Activated T-helper 1 cell treated with Interleukin-2 at 50 U/mL for 16 hours (primary cell): ENCODE data around the gene MIA2.
"Not testable (repeated sequence)": the region's sequence is repeated elsewhere in the genome, so short reads cannot be mapped to it uniquely, and the experiment has no call there.

Experiments
- DNase-seq: peaks from one replicate; pipeline ENCODE4 v3.0.0-alpha.2; 2020; ENCODE audit warnings: low read depth

The MIA2 gene

DNA sequence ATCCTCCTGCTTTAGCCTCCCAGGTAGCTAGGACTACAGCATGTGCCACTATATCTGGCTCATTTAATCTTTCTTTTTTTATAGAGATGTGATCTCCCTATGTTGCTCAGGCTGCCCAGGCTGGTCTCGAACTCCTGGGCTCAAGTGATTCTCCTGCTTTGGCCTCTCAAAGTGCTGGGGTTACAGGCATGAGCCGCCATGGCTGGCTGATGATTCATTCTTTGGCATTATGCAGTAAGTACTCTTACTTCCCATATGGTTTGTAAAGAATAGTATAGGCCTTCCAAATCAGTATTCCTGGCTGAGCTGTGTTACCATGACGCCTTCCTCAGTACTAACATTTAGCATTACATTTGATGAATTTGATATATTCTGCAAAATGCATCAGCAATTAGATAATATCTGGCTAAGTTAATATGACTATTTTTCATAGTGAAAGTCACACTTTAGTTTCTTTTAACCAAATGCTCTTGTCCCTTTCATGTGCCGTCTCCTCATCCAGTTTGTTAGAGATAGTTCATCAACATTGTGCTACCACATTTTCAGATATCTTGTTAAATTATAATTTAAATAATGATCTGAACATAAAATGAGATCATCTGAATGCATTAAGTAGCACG lies 3.2 kb upstream of the MIA2 start:
- no peak for DNase-seq

DNA sequence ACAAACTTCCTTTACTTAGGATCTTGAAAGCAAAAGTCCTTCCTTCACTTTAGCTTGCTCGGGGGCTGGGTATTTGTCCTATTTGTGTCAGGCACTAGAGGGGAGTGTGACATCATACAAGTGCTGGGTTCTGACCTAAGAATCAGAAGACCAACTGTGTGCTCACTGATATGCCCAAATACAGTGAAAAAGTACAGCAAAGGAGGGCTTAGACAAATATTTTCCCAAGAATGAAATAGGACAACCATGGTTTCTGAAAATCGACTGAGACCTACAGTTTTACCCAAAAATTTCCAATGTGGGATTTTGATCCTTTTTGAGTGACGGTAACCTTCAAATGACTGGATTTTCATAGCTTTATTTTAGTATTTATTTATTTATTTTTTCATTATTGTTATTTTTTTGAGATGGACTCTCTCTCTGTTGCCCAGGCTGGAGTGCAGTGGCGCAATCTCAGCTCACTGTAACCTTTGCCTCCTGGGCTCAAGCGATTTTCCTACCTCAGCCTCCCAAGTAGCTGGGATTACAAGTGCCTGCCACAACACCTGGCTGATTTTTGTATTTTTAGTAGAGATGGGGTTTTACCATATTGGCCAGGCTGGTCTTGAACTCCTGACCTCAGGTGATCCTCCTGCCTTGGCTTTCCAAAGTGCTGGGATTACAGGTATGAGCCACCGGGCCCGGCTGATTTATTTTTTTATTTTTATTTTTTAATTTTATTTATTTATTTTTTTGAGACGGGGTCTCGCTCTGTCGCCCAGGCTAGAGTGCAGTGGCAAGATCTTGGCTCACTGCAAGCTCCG lies 1.8 kb upstream of the MIA2 start:
- DNase-seq, result not testable (repeated sequence)

DNA sequence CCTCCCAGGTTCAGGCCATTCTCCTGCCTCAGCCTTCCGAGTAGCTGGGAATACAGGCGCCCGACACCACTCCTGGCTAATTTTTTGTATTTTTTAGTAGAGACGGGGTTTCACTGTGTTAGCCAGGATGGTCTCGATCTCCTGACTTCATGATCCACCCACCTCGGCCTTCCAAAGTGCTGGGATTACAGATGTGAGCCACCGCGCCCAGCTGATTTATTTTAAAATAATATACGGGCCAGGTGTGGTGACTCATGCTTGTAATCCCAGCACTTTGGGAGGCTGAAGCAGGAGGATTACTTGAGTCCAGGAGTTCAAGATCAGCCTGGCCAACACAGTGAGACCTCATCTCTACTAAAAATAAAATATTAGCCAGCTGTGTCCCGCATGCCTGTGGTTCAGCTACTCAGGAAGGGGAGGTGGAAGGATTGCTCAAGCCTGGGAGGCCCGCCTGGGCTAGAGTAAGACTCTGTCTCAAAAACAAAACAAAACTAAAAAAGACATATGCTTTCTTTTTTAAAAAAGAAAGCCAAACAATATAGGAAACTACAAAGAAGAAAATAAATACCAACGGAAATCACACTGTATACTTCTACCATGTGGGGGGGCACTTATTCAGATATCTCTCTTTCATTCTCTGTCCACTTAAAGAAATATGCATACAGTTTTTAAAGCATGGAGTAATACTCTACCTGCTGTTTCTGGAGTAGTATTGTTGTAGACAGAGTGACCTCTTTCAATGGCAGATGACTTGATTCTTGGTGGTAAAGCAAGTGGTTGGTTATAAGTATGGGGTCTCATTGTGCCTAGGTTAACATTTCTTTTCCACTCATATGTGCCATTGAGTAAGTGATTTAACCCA lies 930 bp upstream of the MIA2 start:
- DNase-seq, result no peak

DNA sequence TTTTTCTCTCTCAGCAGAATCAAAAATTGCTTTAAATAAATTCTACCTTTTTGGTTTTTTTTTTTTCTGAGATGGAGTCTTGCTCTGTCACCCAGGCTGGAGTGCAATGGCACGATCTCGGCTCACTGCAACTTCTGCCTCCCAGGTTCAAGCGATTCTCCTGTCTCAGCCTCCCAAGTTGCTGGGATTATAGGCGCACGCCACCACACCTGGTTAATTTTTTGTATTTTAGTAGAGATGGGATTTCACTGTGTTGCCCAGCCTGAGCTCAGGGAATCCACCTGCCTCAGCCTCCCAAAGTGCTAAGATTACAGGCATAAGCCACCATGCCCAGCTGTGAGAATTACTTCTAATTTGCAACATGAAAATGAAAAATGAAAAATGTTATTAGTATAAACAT lies 1.3 kb downstream of the MIA2 start:
- not testable (repeated sequence) for DNase-seq

DNA sequence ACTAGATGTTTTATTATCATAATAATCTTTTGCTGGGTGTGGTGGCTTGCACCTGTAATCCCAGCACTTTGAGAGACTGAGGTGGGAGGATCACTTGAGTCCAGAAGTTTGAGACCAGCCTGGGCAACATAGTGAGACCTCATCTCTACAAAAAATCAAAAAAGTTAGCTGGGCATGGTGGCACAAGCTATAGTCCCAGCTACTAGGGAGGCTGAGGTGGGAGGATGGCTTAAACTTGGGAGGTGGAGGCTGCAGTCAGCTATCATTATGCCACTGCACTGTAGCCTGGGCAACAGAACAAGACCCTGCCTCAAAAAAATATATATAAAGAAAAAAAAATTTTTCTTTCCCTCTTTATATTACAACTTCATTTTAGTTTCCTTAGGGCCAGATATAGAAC lies 1.8 kb downstream of the MIA2 start:
- DNase-seq, result not testable (repeated sequence)

DNA sequence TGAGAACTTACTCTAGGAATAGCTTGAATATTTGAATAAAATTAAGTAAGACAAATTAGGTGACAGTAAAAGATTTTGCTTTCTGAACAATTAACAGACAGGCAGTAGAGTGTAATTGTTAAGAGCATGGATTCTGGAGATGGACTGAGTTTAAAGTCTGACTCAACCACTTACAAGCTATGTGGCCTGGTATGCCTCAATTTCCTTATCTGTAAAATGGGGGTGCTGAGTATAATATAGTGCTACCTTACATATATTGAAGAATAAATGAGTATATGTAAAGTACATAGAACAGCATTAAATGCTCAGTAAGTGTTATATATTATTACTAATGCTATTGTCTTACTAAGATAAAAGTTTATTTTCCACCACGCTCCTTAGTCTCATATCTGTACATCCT lies 7.1 kb downstream of the MIA2 start:
- no peak for DNase-seq

DNA sequence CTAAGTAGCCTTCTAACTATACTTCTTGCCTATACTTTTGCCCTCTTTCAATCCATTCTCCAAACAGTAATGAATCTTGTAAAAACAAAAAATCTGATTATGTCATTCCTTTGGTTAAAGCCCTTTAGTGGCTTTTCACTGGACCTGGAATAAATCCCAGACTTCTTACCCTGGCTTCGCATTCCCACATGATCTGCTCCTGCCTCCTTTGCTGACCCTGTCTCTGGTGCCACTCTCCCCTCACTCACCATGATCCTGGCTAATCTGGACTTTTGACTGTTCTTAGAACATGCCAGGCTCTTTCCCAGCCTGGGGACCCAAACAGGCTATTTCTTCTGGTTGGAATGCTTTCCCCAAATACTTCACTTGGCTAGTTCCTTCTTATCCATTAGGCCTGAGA lies 7.9 kb downstream of the MIA2 start:
- no peak for DNase-seq

DNA sequence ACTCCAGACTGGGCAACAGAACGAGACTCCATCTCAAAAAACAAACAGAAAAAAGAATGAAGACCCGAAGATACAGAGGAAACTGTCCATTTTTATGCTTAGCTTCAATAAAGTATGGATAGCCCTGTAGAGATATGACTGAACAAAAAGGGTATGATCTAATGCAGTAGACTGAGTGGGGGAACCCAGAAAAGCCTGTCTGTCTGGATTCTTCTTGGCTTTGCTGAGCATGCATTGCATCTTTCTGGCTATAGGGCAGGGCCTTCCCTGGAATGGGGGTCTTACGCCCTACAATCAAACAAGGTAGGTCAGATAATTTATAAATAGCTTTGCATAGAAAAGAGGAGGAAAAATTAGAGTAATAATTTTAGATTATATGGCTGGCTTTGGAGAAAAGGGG lies 10.1 kb downstream of the MIA2 start:
- no peak for DNase-seq

DNA sequence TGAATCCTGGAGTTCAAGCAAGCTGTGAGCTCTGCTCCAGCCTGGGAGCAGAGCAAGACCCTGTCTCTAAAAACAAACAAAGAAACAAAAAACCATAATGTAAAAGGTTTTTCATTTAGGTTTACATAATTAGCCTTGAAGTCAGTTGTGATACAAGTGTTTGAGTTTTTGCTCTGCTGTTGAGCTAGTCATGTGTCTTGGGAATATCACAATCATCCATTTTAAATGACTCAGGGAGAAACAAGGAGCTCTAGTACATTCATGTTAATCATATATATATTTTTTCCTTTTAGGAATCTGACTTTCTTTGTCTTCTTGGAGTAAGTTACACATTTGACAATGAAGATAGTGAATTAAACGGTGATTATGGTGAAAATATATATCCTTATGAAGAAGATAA lies 12.9 kb downstream of the MIA2 start:
- DNase-seq, result no peak

DNA sequence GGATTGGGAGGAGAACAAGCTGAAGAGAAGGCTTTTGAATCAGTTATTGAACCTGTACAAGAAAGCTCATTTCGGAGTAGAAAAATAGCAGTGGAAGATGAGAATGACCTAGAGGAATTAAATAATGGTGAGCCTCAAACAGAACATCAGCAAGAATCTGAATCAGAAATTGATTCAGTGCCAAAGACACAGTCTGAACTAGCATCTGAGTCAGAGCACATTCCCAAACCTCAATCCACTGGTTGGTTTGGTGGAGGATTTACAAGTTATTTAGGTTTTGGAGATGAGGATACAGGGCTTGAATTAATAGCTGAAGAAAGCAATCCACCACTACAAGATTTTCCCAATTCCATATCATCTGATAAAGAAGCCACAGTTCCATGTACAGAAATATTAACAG lies 13.5 kb downstream of the MIA2 start:
- DNase-seq, result no peak

DNA sequence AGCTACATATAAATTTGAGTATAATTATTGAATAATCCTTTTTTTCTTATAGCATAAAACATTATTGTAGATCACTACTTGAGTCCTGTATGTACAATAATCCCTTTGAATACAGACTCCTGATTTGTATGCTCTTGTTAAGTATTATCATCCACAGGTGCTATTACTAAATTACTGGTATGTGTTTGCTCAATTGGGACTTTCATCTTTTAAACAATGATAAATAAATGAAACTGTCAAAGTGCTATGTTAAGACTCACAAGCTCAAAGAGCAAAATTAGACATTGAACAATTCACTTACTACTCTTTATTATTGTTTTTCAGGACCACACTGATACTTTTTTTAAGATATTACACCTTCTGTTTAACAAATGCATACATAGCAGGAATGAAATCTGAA lies 17.8 kb downstream of the MIA2 start:
- no peak for DNase-seq

DNA sequence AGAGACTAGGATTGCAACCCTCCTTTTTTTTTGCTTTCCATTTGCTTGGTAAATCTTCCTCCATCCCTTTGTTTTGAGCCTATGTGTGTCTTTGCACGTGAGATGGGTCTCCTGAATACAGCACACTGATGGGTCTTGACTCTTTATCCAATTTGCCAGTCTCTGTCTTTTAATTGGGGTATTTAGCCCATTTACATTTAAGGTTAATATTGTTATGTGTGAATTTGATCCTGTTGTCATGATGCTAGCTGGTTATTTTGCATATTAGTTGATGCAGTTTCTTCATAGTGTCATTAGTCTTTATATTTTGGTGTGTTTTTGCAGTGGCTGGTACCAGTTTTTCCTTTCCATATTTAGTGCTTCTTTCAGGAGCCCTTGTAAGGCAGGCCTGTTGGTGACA lies 23.7 kb downstream of the MIA2 start:
- DNase-seq, result not testable (repeated sequence)

DNA sequence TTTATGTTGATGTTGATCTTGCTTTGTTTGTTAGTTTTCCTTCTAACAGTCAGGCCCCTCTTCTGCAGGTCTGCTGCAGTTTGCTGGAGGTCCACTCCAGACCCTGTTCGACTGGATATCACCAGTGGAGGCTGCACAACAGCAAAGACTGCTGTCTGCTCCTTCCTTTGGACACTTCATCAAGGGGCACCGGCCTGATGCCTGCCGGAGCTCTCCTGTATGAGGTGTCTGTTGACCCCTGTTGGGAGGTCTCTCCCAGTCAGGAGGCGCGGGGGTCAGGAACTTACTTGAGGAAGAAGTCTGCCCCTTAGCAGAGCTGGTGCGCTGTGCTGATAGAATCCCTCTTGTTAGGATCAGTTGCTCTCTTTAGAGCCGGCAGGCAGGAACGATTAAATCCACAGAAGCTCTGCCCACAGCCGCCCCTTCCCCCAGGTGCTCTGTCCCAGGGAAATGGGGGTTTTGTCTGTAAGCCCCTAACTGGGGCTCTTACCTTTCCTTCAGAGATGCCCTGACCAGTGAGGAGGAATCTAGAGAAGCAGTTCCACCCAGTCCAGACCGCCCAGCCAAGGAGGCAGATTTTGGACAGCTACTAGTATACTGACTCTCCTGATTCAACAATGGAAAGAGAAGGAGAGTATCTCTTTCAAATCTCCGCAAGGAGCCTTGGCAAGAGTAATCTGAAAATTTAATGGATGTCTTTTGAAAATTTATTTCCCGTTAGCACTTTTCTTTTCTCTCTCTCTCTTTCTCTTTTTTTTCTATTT lies 25.2 kb downstream of the MIA2 start:
- DNase-seq, result no peak

DNA sequence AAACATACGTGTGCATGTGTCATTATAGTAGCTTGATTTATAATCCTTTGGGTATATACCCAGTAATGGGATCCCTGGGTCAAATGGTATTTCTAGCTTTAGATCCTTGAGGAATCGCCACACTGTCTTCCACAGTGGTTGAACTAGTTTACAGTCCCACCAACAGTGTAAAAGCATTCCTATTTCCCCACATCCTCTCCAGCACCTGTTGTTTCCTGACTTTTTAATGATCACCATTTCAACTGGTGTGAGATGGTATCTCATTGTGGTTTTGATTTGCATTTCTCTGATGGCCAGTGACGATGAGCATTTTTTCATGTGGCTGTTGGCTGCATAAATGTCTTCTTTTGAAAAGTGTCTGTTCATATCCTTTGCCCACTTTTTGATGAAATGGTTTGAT lies 26.4 kb downstream of the MIA2 start:
- DNase-seq, result not testable (repeated sequence)

DNA sequence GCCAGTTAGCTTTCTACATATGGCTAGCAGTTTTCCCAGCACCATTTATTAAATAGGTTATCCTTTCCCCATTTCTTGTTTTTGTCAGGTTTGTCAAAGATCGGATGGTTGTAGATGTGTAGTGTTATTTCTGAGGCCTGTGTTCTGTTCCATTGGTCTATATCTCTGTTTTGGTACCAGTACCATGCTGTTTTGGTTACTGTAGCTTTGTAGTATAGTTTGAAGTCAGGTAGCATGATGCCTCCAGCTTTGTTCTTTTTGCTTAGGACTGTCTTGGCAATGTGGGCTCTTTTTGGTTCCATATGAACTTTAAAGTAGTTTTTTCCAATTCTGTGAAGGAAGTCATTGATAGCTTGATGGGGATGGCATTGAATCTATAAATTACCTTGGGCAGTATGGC lies 28.5 kb downstream of the MIA2 start:
- not testable (repeated sequence) for DNase-seq

DNA sequence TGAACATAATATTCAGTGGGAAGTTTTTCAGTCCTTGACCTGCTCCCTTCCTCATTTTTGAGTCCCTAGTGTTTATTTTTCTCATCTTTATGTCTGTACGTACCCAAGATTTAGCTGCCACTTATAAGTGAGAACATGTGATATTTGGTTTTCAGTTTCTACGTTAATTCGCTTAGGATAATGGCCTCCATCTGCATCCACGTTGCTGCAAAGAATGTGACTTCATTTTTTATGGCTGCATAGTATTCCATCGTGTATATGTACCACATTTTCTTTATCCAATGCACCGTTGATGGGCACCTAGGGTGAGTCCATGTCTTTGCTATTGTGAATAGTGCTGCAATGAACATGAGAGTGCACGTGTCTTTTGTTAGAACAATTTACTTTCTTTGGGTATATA lies 30.3 kb downstream of the MIA2 start:
- no peak for DNase-seq

DNA sequence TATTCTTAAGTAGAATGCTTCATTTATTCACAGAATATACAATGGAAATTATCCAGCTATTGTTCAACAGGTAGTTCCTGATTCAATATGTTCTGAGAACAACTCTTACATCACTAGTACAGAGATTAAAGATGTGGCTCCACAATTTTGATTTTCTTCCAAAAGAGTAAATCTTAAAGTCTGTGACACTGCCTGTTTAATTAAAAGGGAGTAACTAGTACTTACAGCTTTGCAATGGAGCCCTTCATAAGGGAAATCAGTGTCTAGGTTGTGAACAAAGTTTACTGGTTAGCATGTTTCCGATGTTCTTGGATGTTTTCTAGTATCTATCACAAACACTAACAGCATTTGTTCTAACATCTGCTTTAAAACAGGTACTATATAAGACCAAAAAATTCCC lies 30.8 kb downstream of the MIA2 start:
- DNase-seq, result no peak

DNA sequence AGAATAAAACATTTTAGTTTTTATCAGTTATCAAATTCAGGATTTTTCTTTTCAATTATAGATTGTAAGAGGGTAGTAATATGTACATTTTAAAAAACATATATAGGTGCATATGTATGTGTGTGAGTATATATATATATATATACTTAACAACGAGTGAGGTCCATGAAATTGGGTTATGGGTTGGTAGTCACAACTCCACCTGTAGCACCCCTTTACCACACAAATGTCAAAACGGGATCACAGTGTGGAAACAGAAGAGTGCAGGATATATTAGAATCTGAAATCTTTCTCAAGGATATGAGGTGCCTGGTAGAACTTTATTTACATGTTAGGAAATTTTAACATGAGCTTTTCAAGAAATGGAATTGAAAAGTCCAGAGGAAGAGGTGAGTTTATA lies 31.3 kb downstream of the MIA2 start:
- DNase-seq, result no peak

DNA sequence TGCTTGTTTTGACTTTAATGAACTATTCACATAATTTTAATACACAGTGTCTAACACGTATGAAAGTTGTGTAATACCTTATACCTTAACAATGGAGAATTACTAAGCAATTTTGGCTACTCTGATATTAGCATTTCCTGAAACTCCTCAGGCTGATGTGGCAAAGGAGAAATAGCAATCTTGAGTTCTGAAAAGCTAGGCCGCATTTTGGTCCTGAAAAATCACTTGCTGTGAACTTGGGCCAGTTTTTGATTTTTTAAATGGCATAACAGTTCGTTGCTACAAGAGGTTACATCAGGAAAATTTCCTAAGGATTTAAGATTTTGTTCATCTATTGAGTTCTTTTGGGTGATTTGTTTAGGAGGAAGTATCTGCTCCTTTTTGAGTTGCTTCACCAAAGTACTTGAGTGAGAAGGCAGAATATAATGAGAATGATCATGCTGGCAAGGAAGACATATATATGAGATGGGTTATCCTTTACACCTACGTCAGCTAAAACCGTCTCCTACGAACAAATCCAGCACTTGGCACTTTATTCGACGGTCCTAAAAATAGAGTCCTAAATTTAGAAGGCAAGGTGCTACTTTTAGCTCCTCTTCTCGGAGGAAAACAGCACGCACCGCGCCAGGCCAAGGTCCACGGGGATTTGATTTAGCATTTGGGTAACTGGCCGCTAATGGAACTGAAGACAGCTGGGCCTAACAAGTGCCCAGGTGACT lies 32.2 kb downstream of the MIA2 start:
- DNase-seq, result no peak

DNA sequence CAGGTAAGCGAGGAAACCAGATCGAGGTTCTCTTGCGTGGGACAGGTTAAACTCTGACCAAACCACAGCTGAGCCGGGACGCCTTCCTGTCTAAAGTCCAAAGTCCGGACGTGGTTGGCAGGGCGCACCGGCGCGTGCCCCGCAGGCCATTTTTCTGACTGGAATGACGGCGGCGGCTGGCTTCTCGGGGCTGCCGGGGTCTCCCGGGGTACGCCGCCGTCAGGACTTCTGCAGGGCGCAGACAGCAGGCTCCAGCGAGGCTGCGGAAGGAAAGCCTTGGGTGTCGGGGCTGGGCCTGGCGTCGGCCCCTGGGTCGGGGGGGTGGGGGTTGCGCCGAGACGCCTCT lies 32.8 kb downstream of the MIA2 start:
- no peak for DNase-seq

DNA sequence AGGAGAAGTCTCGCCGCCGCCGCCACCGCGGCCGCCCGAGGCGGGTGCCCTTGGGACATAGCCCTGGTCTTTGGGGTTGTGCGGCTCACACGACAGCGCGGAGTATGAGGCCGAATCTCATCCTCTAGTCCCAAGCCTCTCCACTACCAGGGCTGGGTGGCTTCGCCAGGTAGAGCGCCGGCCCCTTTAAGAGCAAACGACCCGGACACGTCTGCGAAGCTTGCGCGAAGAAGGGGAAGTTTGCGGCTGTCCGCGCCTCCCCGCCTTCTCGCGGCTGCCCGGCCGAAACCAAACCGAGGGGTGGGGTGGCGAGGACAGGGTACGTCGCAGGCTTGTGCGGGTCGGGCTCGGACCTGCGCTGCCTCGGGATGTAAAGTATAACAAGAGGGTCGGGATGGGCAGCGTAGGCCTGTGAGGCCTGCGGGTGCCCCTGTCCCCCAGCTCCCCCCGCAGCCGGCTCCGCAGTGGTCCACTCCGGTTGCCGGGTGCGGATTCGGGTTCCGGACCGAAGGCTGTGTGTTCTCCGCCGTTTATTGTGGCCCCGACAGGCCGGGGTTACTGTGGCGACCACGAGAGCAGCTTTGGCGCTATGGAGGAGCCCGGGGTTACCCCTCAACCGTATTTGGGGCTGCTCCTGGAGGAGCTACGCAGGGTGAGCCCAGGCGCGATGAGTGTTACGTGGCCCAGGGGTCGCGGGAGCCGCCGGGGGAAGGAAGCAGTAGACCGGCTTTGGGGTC lies 33.3 kb downstream of the MIA2 start:
- peak; percentile 58 for DNase-seq
